BJ (cell line): ENCODE data around the gene CCHCR1. TPM values are rescaled to one million over a fixed set of nuclear protein-coding genes. Genes with fewer than 3 reads are reported as not detected.
"Not testable (repeated sequence)": the region's sequence is repeated elsewhere in the genome, so short reads cannot be mapped to it uniquely, and the experiment has no call there.

Source experiments
- CTCF ChIA-PET: fragments of 350-600 bp; formaldehyde crosslinking; extraction: SDS; loops from one replicate; lab custom pipeline; 2021; ENCODE audit warnings: antibody characterized with exemption, inconsistent platforms; lab: Yijun Ruan, JAX
- POLR2A ChIA-PET: fragments of 300-600 bp; sonication (Branson Sonifier 250); formaldehyde crosslinking; extraction: SDS; loops from one replicate; lab custom pipeline; 2021; ENCODE audit warnings: antibody characterized with exemption; lab: Charles Lee
- DNase-seq: peaks from one replicate; pipeline ENCODE4 v3.0.0-alpha.2; 2011; ENCODE audit warnings: low read depth
- H3K27me3 ChIP-seq: 2 replicates; pipeline ENCODE4 v1.6.0; 2011; ENCODE audit warnings: low read length; ENCODE audit not compliant: control insufficient read depth, insufficient read depth
- H3K36me3 ChIP-seq: 2 replicates; pipeline ENCODE4 v1.5.1; 2011; ENCODE audit warnings: low read length; ENCODE audit not compliant: control insufficient read depth, insufficient read depth
- H3K4me3 ChIP-seq: 2 replicates; pipeline ENCODE4 v1.5.1; 2011; ENCODE audit warnings: low read depth, mild to moderate bottlenecking, control low read depth, low read length
- polyA plus RNA-seq: library from polyadenylated mRNA; depleted of rRNA; stranded (reverse); fragments of >200 nt; gene quantifications from 2 replicates; pipeline ENCODE4 v1.2.3, GENCODE V29; 2011
- TF ChIP-seq, protein P1 (sequence below): IDR thresholded peaks from 2 replicates; pipeline ENCODE4 v1.5.1; 2011; ENCODE audit warnings: low read depth, mild to moderate bottlenecking, control low read depth, inconsistent platforms, low read length, moderate library complexity; ENCODE audit not compliant: insufficient read depth

Gene CCHCR1
- polyA plus RNA-seq, 1 experiment, result 15.5 TPM

- Histone ChIP-seq H3K27me3 (no peaks in the 10 kb centered on the region), H3K4me3 (no peak overlapping the region), H3K36me3 (no peaks in the 10 kb centered on the region)
- DNase-seq, result no peak
- CTCF ChIA-PET, result no interaction called here
- POLR2A ChIA-PET, result interaction anchor here (0.6 kb wide), 1 partner anchor 99 kb away, joined by 4 read pairs; no protein-coding TSS in a partner anchor
- TF ChIP-seq, protein P1, sequence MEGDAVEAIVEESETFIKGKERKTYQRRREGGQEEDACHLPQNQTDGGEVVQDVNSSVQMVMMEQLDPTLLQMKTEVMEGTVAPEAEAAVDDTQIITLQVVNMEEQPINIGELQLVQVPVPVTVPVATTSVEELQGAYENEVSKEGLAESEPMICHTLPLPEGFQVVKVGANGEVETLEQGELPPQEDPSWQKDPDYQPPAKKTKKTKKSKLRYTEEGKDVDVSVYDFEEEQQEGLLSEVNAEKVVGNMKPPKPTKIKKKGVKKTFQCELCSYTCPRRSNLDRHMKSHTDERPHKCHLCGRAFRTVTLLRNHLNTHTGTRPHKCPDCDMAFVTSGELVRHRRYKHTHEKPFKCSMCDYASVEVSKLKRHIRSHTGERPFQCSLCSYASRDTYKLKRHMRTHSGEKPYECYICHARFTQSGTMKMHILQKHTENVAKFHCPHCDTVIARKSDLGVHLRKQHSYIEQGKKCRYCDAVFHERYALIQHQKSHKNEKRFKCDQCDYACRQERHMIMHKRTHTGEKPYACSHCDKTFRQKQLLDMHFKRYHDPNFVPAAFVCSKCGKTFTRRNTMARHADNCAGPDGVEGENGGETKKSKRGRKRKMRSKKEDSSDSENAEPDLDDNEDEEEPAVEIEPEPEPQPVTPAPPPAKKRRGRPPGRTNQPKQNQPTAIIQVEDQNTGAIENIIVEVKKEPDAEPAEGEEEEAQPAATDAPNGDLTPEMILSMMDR, result no peak
These were observed 11.7 kb upstream of the CCHCR1 start for GRCh38 chr6:31169123-31169857.

- ChIA-PET CTCF (no interaction called here), POLR2A (interaction anchor here (0.6 kb wide), 1 partner anchor 380 kb away, joined by 16 read pairs; no protein-coding TSS in a partner anchor)
- DNase-seq, result no peak
- Histone ChIP-seq H3K4me3 (no peak overlapping the region), H3K27me3 (no peaks in the 10 kb centered on the region), H3K36me3 (no peaks in the 10 kb centered on the region)
- TF ChIP-seq, protein P1, result no peak
These were observed 11.0 kb upstream of the CCHCR1 start for GRCh38 chr6:31168606-31169005.

- Histone ChIP-seq H3K27me3 (no peaks in the 10 kb centered on the region), H3K36me3 (peaks cover 2% of the 10 kb centered on the region; the same call in 1 of the 2 replicates), H3K4me3 (no peak overlapping the region)
- ChIA-PET POLR2A (no interaction called here), CTCF (interaction anchor here (1.2 to 2.1 kb wide), 3 partner anchors 9 to 201 kb away, joined by 3 to 6 read pairs (median 3); no protein-coding TSS in a partner anchor)
- no peak for DNase-seq
- TF ChIP-seq, protein P1, result no peak
These were observed 8.4 kb upstream of the CCHCR1 start for GRCh38 chr6:31165986-31166385.

DNA sequence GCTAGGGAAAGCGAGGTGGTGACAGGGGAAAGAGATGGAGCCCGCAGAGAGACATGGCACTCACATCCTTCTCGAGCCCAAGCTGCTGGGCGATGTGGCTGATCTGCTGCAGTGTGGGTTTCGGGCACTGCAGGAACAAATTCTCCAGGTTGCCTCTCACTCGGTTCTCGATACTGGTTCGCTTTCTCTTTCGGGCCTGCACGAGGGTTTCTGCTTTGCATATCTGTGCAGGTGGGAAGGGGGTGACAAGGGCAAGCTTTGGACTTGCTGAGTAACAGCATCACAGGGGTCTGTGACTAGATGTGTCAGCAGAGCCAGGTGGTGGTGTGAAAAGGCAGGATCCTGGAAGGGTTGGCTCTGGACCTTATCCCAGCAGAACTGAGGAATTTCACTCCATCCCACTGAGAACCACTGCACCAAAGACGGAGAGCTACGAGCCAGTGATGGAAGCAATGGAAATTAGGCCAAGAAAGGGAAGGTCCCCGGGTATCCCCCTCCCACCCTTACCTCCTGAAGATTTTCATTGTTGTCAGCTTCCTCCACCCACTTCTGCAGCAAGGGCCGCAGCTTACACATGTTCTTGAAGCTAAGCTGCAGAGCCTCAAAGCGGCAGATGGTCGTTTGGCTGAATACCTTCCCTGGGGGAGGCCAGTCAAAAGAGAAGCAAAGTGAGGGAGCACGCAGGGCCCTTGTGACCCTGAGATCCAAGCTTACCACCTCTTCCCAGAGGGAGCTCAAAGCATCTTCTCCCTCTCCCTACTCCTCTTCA lies 7.6 kb upstream of the CCHCR1 start:
- DNase-seq, H3K36me3 ChIP-seq, H3K27me3 ChIP-seq, H3K4me3 ChIP-seq, POLR2A ChIA-PET: not testable (repeated sequence)
- CTCF ChIA-PET, result interaction anchor here (0.6 to 2.1 kb wide), 4 partner anchors 10 to 712 kb away, joined by 3 to 6 read pairs (median 3); no protein-coding TSS in a partner anchor

GRCh38 chr6:31164475-31165063 lies 7.0 kb upstream of the CCHCR1 start:
- CTCF ChIA-PET, result interaction anchor here (0.6 to 2.1 kb wide), 5 partner anchors 10 to 711 kb away, joined by 3 to 6 read pairs (median 3); no protein-coding TSS in a partner anchor
- H3K27me3 ChIP-seq, POLR2A ChIA-PET, H3K36me3 ChIP-seq, DNase-seq, H3K4me3 ChIP-seq: not testable (repeated sequence)

DNA sequence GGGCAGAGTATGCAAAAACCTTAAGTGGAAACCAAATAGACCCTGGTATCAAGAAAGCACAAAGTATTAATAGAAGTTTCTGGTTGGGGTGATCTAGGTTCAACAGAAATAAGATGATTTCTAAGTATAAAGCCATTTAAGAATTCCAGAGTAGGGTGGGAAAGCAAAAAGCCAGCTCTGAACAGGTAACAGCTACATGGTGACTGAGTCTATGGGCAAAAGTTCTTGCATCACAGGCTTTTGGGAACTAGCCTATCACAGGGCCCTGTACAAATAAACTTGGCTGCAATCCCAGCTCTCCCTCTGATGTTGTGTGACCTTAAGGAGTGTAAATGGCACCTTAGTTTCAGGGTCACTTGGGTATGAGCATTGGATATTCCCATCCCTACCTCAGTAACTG lies 6.3 kb upstream of the CCHCR1 start:
- Histone ChIP-seq H3K36me3 (peaks cover 2% of the 10 kb centered on the region; the same call in 1 of the 2 replicates), H3K4me3 (no peak overlapping the region), H3K27me3 (no peaks in the 10 kb centered on the region)
- POLR2A ChIA-PET, result no interaction called here
- no peak for DNase-seq
- TF ChIP-seq, protein P1, result no peak
- CTCF ChIA-PET, result interaction anchor here (0.7 to 2.1 kb wide), 2 partner anchors 9 to 12 kb away, joined by 3 to 6 read pairs; no protein-coding TSS in a partner anchor
